Stimulated activated CD8-positive, alpha-beta memory T cell treated with anti-CD3 and anti-CD28 coated beads, Interleukin-7, amount 100 ng/mL, for 4 hours (primary cell): ENCODE measurements around the gene ZNF518A.
"Not testable (repeated sequence)": the region's sequence is repeated elsewhere in the genome, so short reads cannot be mapped to it uniquely, and the experiment has no call there.

Source experiments
- DNase-seq, 2 donors: peaks; one replicate each; pipeline ENCODE4 v3.0.0-alpha.2; 2020; ENCODE audit warnings: low read depth in 2 of 2

The ZNF518A gene

GRCh38 chr10:96131621-96132020 is 1.5 kb downstream of the ZNF518A start:
- DNase-seq: no peak

GRCh38 chr10:96133135-96133534 is 3.0 kb downstream of the ZNF518A start:
- DNase-seq: no peak

- no peak for DNase-seq
Observed at GRCh38 chr10:96136810-96137209, 6.7 kb downstream of the ZNF518A start.

GRCh38 chr10:96137567-96137966 is 7.5 kb downstream of the ZNF518A start:
- DNase-seq: no peak

- DNase-seq: no peak
Observed at GRCh38 chr10:96138102-96138501, 8.0 kb downstream of the ZNF518A start.

GRCh38 chr10:96152437-96152836 is 22.3 kb downstream of the ZNF518A start:
- no peak for DNase-seq

GRCh38 chr10:96153070-96153469 is 23.0 kb downstream of the ZNF518A start:
- no peak for DNase-seq

- DNase-seq: no peak
Observed at GRCh38 chr10:96165726-96166125, 35.6 kb downstream of the ZNF518A start.

- DNase-seq: no peak
Observed at GRCh38 chr10:96168546-96168945, 38.4 kb downstream of the ZNF518A start.

- DNase-seq: no peak
Observed at GRCh38 chr10:96170230-96170629, 40.1 kb downstream of the ZNF518A start.

GRCh38 chr10:96172666-96173065 is 42.6 kb downstream of the ZNF518A start:
- DNase-seq: no peak

- DNase-seq: no peak
Observed at GRCh38 chr10:96176985-96177384, 46.9 kb downstream of the ZNF518A start.

- no peak for DNase-seq
Observed at GRCh38 chr10:96188421-96188820, 58.3 kb downstream of the ZNF518A start.

GRCh38 chr10:96188916-96189315 is 58.8 kb downstream of the ZNF518A start:
- DNase-seq: no peak

- not testable (repeated sequence) for DNase-seq
Observed at GRCh38 chr10:96189505-96189904, 59.4 kb downstream of the ZNF518A start.

GRCh38 chr10:96201525-96201924 is 71.4 kb downstream of the ZNF518A start:
- no peak for DNase-seq

GRCh38 chr10:96205580-96205979 is 75.5 kb downstream of the ZNF518A start:
- DNase-seq: no peak

- DNase-seq: no peak
Observed at GRCh38 chr10:96208271-96208670, 78.2 kb downstream of the ZNF518A start.

GRCh38 chr10:96208946-96209345 is 78.8 kb downstream of the ZNF518A start:
- DNase-seq: no peak

- DNase-seq: no peak
Observed at GRCh38 chr10:96211764-96212163, 81.7 kb downstream of the ZNF518A start.

GRCh38 chr10:96212911-96213310 is 82.8 kb downstream of the ZNF518A start:
- DNase-seq: no peak
